ENCODE results near the gene VSIG8.

- TF ChIP-seq CTCF (IDR thresholded peaks at IDR 0.05; ENCODE audit: extremely low read depth in 1 of 2, insufficient read depth in 1 of 2, low read depth in 1 of 2, low read length in 2 of 2) (no peak), POLR2A (IDR thresholded peaks at IDR 0.05; ENCODE audit: low read depth, low read length) (no peak), FOS (IDR thresholded peaks at IDR 0.05; ENCODE audit: borderline replicate concordance, insufficient read depth, low read length) (no peak), EZH2 (IDR thresholded peaks at IDR 0.05; ENCODE audit: borderline replicate concordance, low read depth, low read length, severe bottlenecking) (no peak), JUN (IDR thresholded peaks at IDR 0.05; ENCODE audit: borderline replicate concordance, insufficient read depth, insufficient read length, low read depth) (no peak), MAX (IDR thresholded peaks at IDR 0.05; ENCODE audit: insufficient read depth, insufficient read length) (no peak), POLR2AphosphoS5 (IDR thresholded peaks at IDR 0.05; ENCODE audit: insufficient read depth, low read depth, low read length) (no peak), MYC (IDR thresholded peaks at IDR 0.05; ENCODE audit: low read depth, low read length) (no peak), GATA2 (IDR thresholded peaks at IDR 0.05; ENCODE audit: insufficient read depth, insufficient read length, low read depth, low read length) (no peak)
These were observed 11.2 kb upstream of the VSIG8 start for GRCh38 chr1:159873530-159874143.
